H1 (cell line): ENCODE measurements around the gene AATK. TPM values are rescaled to one million over a fixed set of nuclear protein-coding genes. Genes with fewer than 3 reads are reported as not detected.

Experiments used
- CTCF ChIA-PET: fragments of 300-600 bp; sonication (Branson Sonifier 250); formaldehyde crosslinking; loops from one replicate; lab custom pipeline; 2021; ENCODE audit not compliant: partially characterized antibody; lab: Charles Lee
- POLR2A ChIA-PET: fragments of 300-600 bp; sonication (Branson Sonifier 250); formaldehyde crosslinking; loops from one replicate; lab custom pipeline; 2021; ENCODE audit warnings: inconsistent platforms; ENCODE audit not compliant: partially characterized antibody; lab: Charles Lee
- DNase-seq, 2 experiments: peaks; one replicate each; pipeline versions ENCODE4 v3.0.0 to v3.0.0-alpha.2; 2010 to 2022; ENCODE audit warnings: low spot score in 2 of 2, low read depth in 1 of 2, mixed read lengths in 1 of 2
- FAIRE-seq: peaks from 2 replicates; lab custom pipeline; 2011; peaks lifted over from hg19 to GRCh38; lab: Jason Lieb, UNC
- H2AFZ ChIP-seq: 2 replicates; pipeline ENCODE4 v1.8.1; 2012; ENCODE audit warnings: low read length, inconsistent platforms
- H2AK5ac ChIP-seq: 2 replicates; pipeline ENCODE4 v1.6.1; 2013; ENCODE audit warnings: low read depth, low read length
- H2BK120ac ChIP-seq: replicated peaks from 2 replicates; pipeline ENCODE3; 2013; ENCODE audit warnings: low read depth, low read length, inconsistent platforms
- H2BK12ac ChIP-seq: 2 replicates; pipeline ENCODE4 v1.6.1; 2013; ENCODE audit warnings: low read depth, low read length
- H2BK15ac ChIP-seq: 2 replicates; pipeline ENCODE4 v1.6.1; 2013; ENCODE audit warnings: low read length
- H2BK20ac ChIP-seq: 2 replicates; pipeline ENCODE4 v1.6.1; 2013; ENCODE audit warnings: low read length
- H2BK5ac ChIP-seq: 2 replicates; pipeline ENCODE4 v1.6.1; 2013; ENCODE audit warnings: low read depth, low read length
- H3K14ac ChIP-seq: 2 replicates; pipeline ENCODE4 v1.6.1; 2013; ENCODE audit warnings: inconsistent platforms; ENCODE audit not compliant: insufficient read length
- H3K18ac ChIP-seq: 2 replicates; pipeline ENCODE4 v1.6.1; 2013; ENCODE audit warnings: low read length; ENCODE audit errors: extremely low read depth
- H3K23ac ChIP-seq: 2 replicates; pipeline ENCODE4 v1.6.1; 2013; ENCODE audit warnings: inconsistent platforms; ENCODE audit not compliant: insufficient read length
- H3K23me2 ChIP-seq: 2 replicates; pipeline ENCODE4 v1.6.1; 2013; ENCODE audit warnings: low read depth, low read length
- H3K27ac ChIP-seq: 2 replicates; pipeline ENCODE4 v1.6.1; 2011; ENCODE audit warnings: low read depth, low read length, inconsistent platforms
- H3K27me3 ChIP-seq, 4 experiments: replicated peaks in 1 of 4; 1 replicate in 1 of 4; 2 replicates in 3 of 4; pipeline versions ENCODE4 v1.6.1 to v1.8.1; 2011 to 2013; ENCODE audit warnings: low read length in 3 of 4, mild to moderate bottlenecking in 3 of 4, inconsistent platforms in 2 of 4, mixed read lengths in 2 of 4, moderate library complexity in 1 of 4; ENCODE audit not compliant: control insufficient read depth in 3 of 4, insufficient read depth in 3 of 4; ENCODE audit errors: extremely low read depth in 1 of 4
- H3K36me3 ChIP-seq, 4 experiments: 2 replicates each; pipeline versions ENCODE4 v1.6.1 to v1.8.1; 2011 to 2013; ENCODE audit warnings: mild to moderate bottlenecking in 4 of 4, low read length in 3 of 4, moderate library complexity in 2 of 4, control low read depth in 1 of 4, inconsistent platforms in 1 of 4; ENCODE audit not compliant: insufficient read depth in 4 of 4, control insufficient read depth in 2 of 4
- H3K4ac ChIP-seq: replicated peaks from 2 replicates; pipeline ENCODE3; 2013; ENCODE audit warnings: low read length, low read depth, mixed read lengths, inconsistent platforms; ENCODE audit not compliant: insufficient read length
- H3K4me1 ChIP-seq, 4 experiments: replicated peaks in 1 of 4; 1 replicate in 1 of 4; 2 replicates in 3 of 4; pipeline versions ENCODE4 v1.6.1 to v1.8.1; 2011 to 2013; ENCODE audit warnings: low read length in 3 of 4, inconsistent platforms in 2 of 4, mixed read lengths in 1 of 4; ENCODE audit not compliant: insufficient read depth in 4 of 4, control insufficient read depth in 3 of 4
- H3K4me2 ChIP-seq, 2 experiments: 2 replicates each; pipeline versions ENCODE4 v1.6.1 to v1.8.1; 2011 to 2013; ENCODE audit warnings: low read depth in 2 of 2, low read length in 2 of 2, control low read depth in 1 of 2, inconsistent platforms in 1 of 2, mild to moderate bottlenecking in 1 of 2; ENCODE audit not compliant: insufficient read depth in 1 of 2
- H3K4me3 ChIP-seq, 4 experiments: fragments of 200-600, 300-600 bp in 1 of 4; sonication (generic), shearing (Covaris generic), sonication (Bioruptor Twin) in 1 of 4; 2 replicates each; pipeline versions ENCODE4 v1.5.1 to v1.8.1; 2011 to 2016; ENCODE audit warnings: low read length in 4 of 4, low read depth in 3 of 4, control low read depth in 2 of 4, inconsistent platforms in 2 of 4, mild to moderate bottlenecking in 2 of 4, mixed read lengths in 1 of 4, moderate library complexity in 1 of 4; ENCODE audit not compliant: insufficient read depth in 2 of 4; ENCODE audit errors: extremely low read depth in 1 of 4
- H3K56ac ChIP-seq: replicated peaks from 2 replicates; pipeline ENCODE3; 2013; ENCODE audit warnings: low read depth, mild to moderate bottlenecking, mixed read lengths, low read length, inconsistent platforms; ENCODE audit not compliant: insufficient read length
- H3K79me1 ChIP-seq: 2 replicates; pipeline ENCODE4 v1.6.1; 2013; ENCODE audit warnings: low read depth, low read length, control low read depth
- H3K79me2 ChIP-seq, 2 experiments: 2 replicates each; pipeline versions ENCODE4 v1.6.1 to v1.8.1; 2012 to 2013; ENCODE audit warnings: low read length in 2 of 2, mild to moderate bottlenecking in 2 of 2, inconsistent platforms in 1 of 2; ENCODE audit not compliant: insufficient read depth in 2 of 2, control insufficient read depth in 1 of 2
- H3K9ac ChIP-seq, 4 experiments: replicated peaks in 1 of 4; 1 replicate in 1 of 4; 2 replicates in 3 of 4; pipeline versions ENCODE4 v1.6.1 to v1.8.1; 2011 to 2013; ENCODE audit warnings: low read depth in 3 of 4, low read length in 3 of 4, control low read depth in 2 of 4, mild to moderate bottlenecking in 2 of 4, moderate library complexity in 2 of 4, inconsistent platforms in 1 of 4; ENCODE audit errors: extremely low read depth in 1 of 4
- H3K9me3 ChIP-seq, 2 experiments: 2 replicates each; pipeline versions ENCODE4 v1.6.1 to v1.8.1; 2012 to 2013; ENCODE audit warnings: mild to moderate bottlenecking in 2 of 2, moderate library complexity in 2 of 2, control low read depth in 1 of 2, inconsistent platforms in 1 of 2, low read depth in 1 of 2, low read length in 1 of 2, mixed read lengths in 1 of 2; ENCODE audit not compliant: insufficient read depth in 2 of 2
- H4K20me1 ChIP-seq, 2 experiments: replicated peaks in 1 of 2; 2 replicates each; pipeline versions ENCODE3 to v1.8.1; 2011 to 2013; ENCODE audit warnings: inconsistent platforms in 2 of 2, low read length in 2 of 2, mild to moderate bottlenecking in 1 of 2; ENCODE audit not compliant: insufficient read depth in 2 of 2, control insufficient read depth in 1 of 2
- H4K5ac ChIP-seq: 2 replicates; pipeline ENCODE4 v1.6.1; 2013; ENCODE audit warnings: low read length, low read depth, mixed read lengths, inconsistent platforms; ENCODE audit not compliant: insufficient read length
- H4K8ac ChIP-seq: 2 replicates; pipeline ENCODE4 v1.8.0; 2013; ENCODE audit warnings: mild to moderate bottlenecking, moderate library complexity, low read length, inconsistent platforms; ENCODE audit not compliant: insufficient read depth; ENCODE audit errors: extremely low read depth
- H4K91ac ChIP-seq: replicated peaks from 2 replicates; pipeline ENCODE3; 2013; ENCODE audit warnings: low read length, mixed read lengths, inconsistent platforms; ENCODE audit not compliant: insufficient read length
- CHD1 ChIP-seq: IDR thresholded peaks from 2 replicates; pipeline ENCODE4 v1.6.1; 2012; ENCODE audit warnings: low read depth, low read length, improper control_type of control experiment
- HDAC6 ChIP-seq: IDR thresholded peaks from one replicate; pipeline ENCODE4 v1.7.1; 2012; ENCODE audit warnings: low read depth, mild to moderate bottlenecking, inconsistent platforms, low read length, moderate library complexity
- SUZ12 ChIP-seq: fragments of 200-600 bp; sonication (generic); IDR thresholded peaks from 2 replicates; pipeline ENCODE4 v1.6.1; 2012; ENCODE audit warnings: mild to moderate bottlenecking, inconsistent platforms, low read length, moderate library complexity, mixed read lengths
- WGBS, 2 experiments: shearing (Covaris generic) in 1 of 2; methylation state at CpG; one replicate each; pipeline versions ENCODE4 v1.1.6 to v1.1.7; 2013 to 2015; ENCODE audit warnings: low lambda C conversion rate in 2 of 2, mixed read lengths in 2 of 2, inconsistent platforms in 1 of 2, low coverage in 1 of 2, missing lambda C conversion rate in 1 of 2; ENCODE audit not compliant: insufficient replicate concordance in 2 of 2, insufficient coverage in 1 of 2, insufficient read length in 1 of 2; ENCODE audit errors: extremely low coverage in 1 of 2, missing lambda C conversion rate in 1 of 2; 5-methylcytosine and 5-hydroxymethylcytosine counted together
- polyA plus RNA-seq, 7 experiments: library from polyadenylated mRNA; depleted of rRNA in 3 of 7; stranded (reverse) in 5 of 7; unstranded in 2 of 7; fragments of >200 nt in 5 of 7; fragments of 200-250 nt in 2 of 7; gene quantifications; 1 replicate in 5 of 7; 2 replicates in 1 of 7; 4 replicates in 1 of 7; pipeline versions ENCODE4 v1.2.1 to v1.2.3, GENCODE V29; 2011 to 2013; ENCODE audit warnings: missing spikeins in 2 of 7, mixed read lengths in 2 of 7
- total RNA-seq: library from RNA; stranded (reverse); fragmentation: NEBNext Ultra II Directional; extraction: Animal tissue kit (Norgen Biotek cat#: 25700); gene quantifications from 2 replicates; pipeline ENCODE4 v1.2.1, GENCODE V29; 2021

AATK gene
- total and polyA plus RNA-seq, 2 of the 8 experiments (the other 6 are each of a cell fraction or from before 2014, with no cell fraction given): 1.7 to 3.5 TPM

- no peak overlapping the region for H3K27ac ChIP-seq
- no peaks in the 10 kb centered on the region for H3K9me3 ChIP-seq
- H4K20me1 ChIP-seq: peaks cover 0 to 2% of the 10 kb centered on the region in 2 experiments
- H3K4me1 ChIP-seq: peaks cover 7 to 33% (median 26%) of the 10 kb centered on the region in 4 experiments
- no peak overlapping the region for H2BK20ac ChIP-seq
- no peak overlapping the region for H3K9ac ChIP-seq
- H3K4me3 ChIP-seq: no peak overlapping the region
- H3K79me2 ChIP-seq: no peaks in the 10 kb centered on the region
- TF ChIP-seq CHD1 (no peak), HDAC6 (no peak), SUZ12 (no peak)
- TF ChIP-seq, all 59 proteins: peak for 0
- Histone ChIP-seq H3K56ac (no peak overlapping the region), H2BK120ac (no peak overlapping the region), H3K79me1 (no peaks in the 10 kb centered on the region), H3K18ac (no peak overlapping the region), H3K23ac (no peak overlapping the region), H3K23me2 (no peaks in the 10 kb centered on the region), H2AFZ (no peak overlapping the region), H2AK5ac (no peak overlapping the region), H4K91ac (no peak overlapping the region), H2BK15ac (no peak overlapping the region), H2BK12ac (peak overlapping the region; percentile 33; the same call in 1 of the 2 replicates), H2BK5ac (no peak overlapping the region), H3K4ac (peak overlapping the region; percentile 32), H3K4me2 (no peak overlapping the region), H3K14ac (no peak overlapping the region), H3K27me3 (no peaks in the 10 kb centered on the region), H3K36me3 (no peaks in the 10 kb centered on the region), H4K5ac (no peak overlapping the region), H4K8ac (peak overlapping the region; percentile 22; the same call in 1 of the 2 replicates)
- ChIA-PET CTCF (interaction anchor here (0.6 to 6.1 kb wide), 6 partner anchors 11 to 140 kb away, joined by 3 to 27 read pairs (median 3); no protein-coding TSS in a partner anchor), POLR2A (interaction anchor here (0.9 to 1.3 kb wide), 2 partner anchors 9 to 10 kb away, joined by 3 read pairs; no protein-coding TSS in a partner anchor)
- DNase-seq (no peak), FAIRE-seq (no peak)
- WGBS, 2 experiments: 97% methylated on average over 14 of the region's 23 CpGs; no CpG with 5 or more reads in 1 of the 2 experiments
Observed at GRCh38 chr17:81091774-81092517, 74.1 kb downstream of the AATK start.
